GM12891 (cell line): Measurements from ENCODE around the gene RHOU.

Experiments
- POLR2A ChIP-seq: IDR thresholded peaks from 2 replicates; pipeline ENCODE4 v1.6.1; 2011; ENCODE audit warnings: low read depth, low read length, control low read depth
- POLR2AphosphoS5 ChIP-seq: IDR thresholded peaks from 2 replicates; pipeline ENCODE4 v1.6.1; 2011; ENCODE audit warnings: low read depth, low read length, control low read depth
- POU2F2 ChIP-seq: IDR thresholded peaks from 2 replicates; pipeline ENCODE4 v1.6.1; 2011; ENCODE audit warnings: low read depth, mild to moderate bottlenecking, control low read depth, low read length, moderate library complexity

GRCh38 chr1:228778961-228779360 lies 43.7 kb downstream of the RHOU start:
- no peak for TF ChIP-seq POLR2A
- TF ChIP-seq POU2F2: no peak
- no peak for TF ChIP-seq POLR2AphosphoS5
